H1 (cell line): ENCODE data around the gene DESI1. TPM values are rescaled to one million over a fixed set of nuclear protein-coding genes. Genes with fewer than 3 reads are reported as not detected.

Experiments
- CTCF ChIA-PET: fragments of 300-600 bp; sonication (Branson Sonifier 250); formaldehyde crosslinking; loops from one replicate; lab custom pipeline; 2021; ENCODE audit not compliant: partially characterized antibody; lab: Charles Lee
- POLR2A ChIA-PET: fragments of 300-600 bp; sonication (Branson Sonifier 250); formaldehyde crosslinking; loops from one replicate; lab custom pipeline; 2021; ENCODE audit warnings: inconsistent platforms; ENCODE audit not compliant: partially characterized antibody; lab: Charles Lee
- DNase-seq, 2 experiments: peaks; one replicate each; pipeline versions ENCODE4 v3.0.0 to v3.0.0-alpha.2; 2010 to 2022; ENCODE audit warnings: low spot score in 2 of 2, low read depth in 1 of 2, mixed read lengths in 1 of 2
- FAIRE-seq: peaks from 2 replicates; lab custom pipeline; 2011; peaks lifted over from hg19 to GRCh38; lab: Jason Lieb, UNC
- H2AFZ ChIP-seq: 2 replicates; pipeline ENCODE4 v1.8.1; 2012; ENCODE audit warnings: low read length, inconsistent platforms
- H2AK5ac ChIP-seq: 2 replicates; pipeline ENCODE4 v1.6.1; 2013; ENCODE audit warnings: low read depth, low read length
- H2BK120ac ChIP-seq: replicated peaks from 2 replicates; pipeline ENCODE3; 2013; ENCODE audit warnings: low read depth, low read length, inconsistent platforms
- H2BK12ac ChIP-seq: 2 replicates; pipeline ENCODE4 v1.6.1; 2013; ENCODE audit warnings: low read depth, low read length
- H2BK15ac ChIP-seq: 2 replicates; pipeline ENCODE4 v1.6.1; 2013; ENCODE audit warnings: low read length
- H2BK20ac ChIP-seq: 2 replicates; pipeline ENCODE4 v1.6.1; 2013; ENCODE audit warnings: low read length
- H2BK5ac ChIP-seq: 2 replicates; pipeline ENCODE4 v1.6.1; 2013; ENCODE audit warnings: low read depth, low read length
- H3K14ac ChIP-seq: 2 replicates; pipeline ENCODE4 v1.6.1; 2013; ENCODE audit warnings: inconsistent platforms; ENCODE audit not compliant: insufficient read length
- H3K18ac ChIP-seq: 2 replicates; pipeline ENCODE4 v1.6.1; 2013; ENCODE audit warnings: low read length; ENCODE audit errors: extremely low read depth
- H3K23ac ChIP-seq: 2 replicates; pipeline ENCODE4 v1.6.1; 2013; ENCODE audit warnings: inconsistent platforms; ENCODE audit not compliant: insufficient read length
- H3K23me2 ChIP-seq: 2 replicates; pipeline ENCODE4 v1.6.1; 2013; ENCODE audit warnings: low read depth, low read length
- H3K27ac ChIP-seq: 2 replicates; pipeline ENCODE4 v1.6.1; 2011; ENCODE audit warnings: low read depth, low read length, inconsistent platforms
- H3K27me3 ChIP-seq, 4 experiments: replicated peaks in 1 of 4; 1 replicate in 1 of 4; 2 replicates in 3 of 4; pipeline versions ENCODE4 v1.6.1 to v1.8.1; 2011 to 2013; ENCODE audit warnings: low read length in 3 of 4, mild to moderate bottlenecking in 3 of 4, inconsistent platforms in 2 of 4, mixed read lengths in 2 of 4, moderate library complexity in 1 of 4; ENCODE audit not compliant: control insufficient read depth in 3 of 4, insufficient read depth in 3 of 4; ENCODE audit errors: extremely low read depth in 1 of 4
- H3K36me3 ChIP-seq, 4 experiments: 2 replicates each; pipeline versions ENCODE4 v1.6.1 to v1.8.1; 2011 to 2013; ENCODE audit warnings: mild to moderate bottlenecking in 4 of 4, low read length in 3 of 4, moderate library complexity in 2 of 4, control low read depth in 1 of 4, inconsistent platforms in 1 of 4; ENCODE audit not compliant: insufficient read depth in 4 of 4, control insufficient read depth in 2 of 4
- H3K4ac ChIP-seq: replicated peaks from 2 replicates; pipeline ENCODE3; 2013; ENCODE audit warnings: low read length, low read depth, mixed read lengths, inconsistent platforms; ENCODE audit not compliant: insufficient read length
- H3K4me1 ChIP-seq, 4 experiments: replicated peaks in 1 of 4; 1 replicate in 1 of 4; 2 replicates in 3 of 4; pipeline versions ENCODE4 v1.6.1 to v1.8.1; 2011 to 2013; ENCODE audit warnings: low read length in 3 of 4, inconsistent platforms in 2 of 4, mixed read lengths in 1 of 4; ENCODE audit not compliant: insufficient read depth in 4 of 4, control insufficient read depth in 3 of 4
- H3K4me2 ChIP-seq, 2 experiments: 2 replicates each; pipeline versions ENCODE4 v1.6.1 to v1.8.1; 2011 to 2013; ENCODE audit warnings: low read depth in 2 of 2, low read length in 2 of 2, control low read depth in 1 of 2, inconsistent platforms in 1 of 2, mild to moderate bottlenecking in 1 of 2; ENCODE audit not compliant: insufficient read depth in 1 of 2
- H3K4me3 ChIP-seq, 4 experiments: fragments of 200-600, 300-600 bp in 1 of 4; sonication (generic), shearing (Covaris generic), sonication (Bioruptor Twin) in 1 of 4; 2 replicates each; pipeline versions ENCODE4 v1.5.1 to v1.8.1; 2011 to 2016; ENCODE audit warnings: low read length in 4 of 4, low read depth in 3 of 4, control low read depth in 2 of 4, inconsistent platforms in 2 of 4, mild to moderate bottlenecking in 2 of 4, mixed read lengths in 1 of 4, moderate library complexity in 1 of 4; ENCODE audit not compliant: insufficient read depth in 2 of 4; ENCODE audit errors: extremely low read depth in 1 of 4
- H3K56ac ChIP-seq: replicated peaks from 2 replicates; pipeline ENCODE3; 2013; ENCODE audit warnings: low read depth, mild to moderate bottlenecking, mixed read lengths, low read length, inconsistent platforms; ENCODE audit not compliant: insufficient read length
- H3K79me1 ChIP-seq: 2 replicates; pipeline ENCODE4 v1.6.1; 2013; ENCODE audit warnings: low read depth, low read length, control low read depth
- H3K79me2 ChIP-seq, 2 experiments: 2 replicates each; pipeline versions ENCODE4 v1.6.1 to v1.8.1; 2012 to 2013; ENCODE audit warnings: low read length in 2 of 2, mild to moderate bottlenecking in 2 of 2, inconsistent platforms in 1 of 2; ENCODE audit not compliant: insufficient read depth in 2 of 2, control insufficient read depth in 1 of 2
- H3K9ac ChIP-seq, 4 experiments: replicated peaks in 1 of 4; 1 replicate in 1 of 4; 2 replicates in 3 of 4; pipeline versions ENCODE4 v1.6.1 to v1.8.1; 2011 to 2013; ENCODE audit warnings: low read depth in 3 of 4, low read length in 3 of 4, control low read depth in 2 of 4, mild to moderate bottlenecking in 2 of 4, moderate library complexity in 2 of 4, inconsistent platforms in 1 of 4; ENCODE audit errors: extremely low read depth in 1 of 4
- H3K9me3 ChIP-seq, 2 experiments: 2 replicates each; pipeline versions ENCODE4 v1.6.1 to v1.8.1; 2012 to 2013; ENCODE audit warnings: mild to moderate bottlenecking in 2 of 2, moderate library complexity in 2 of 2, control low read depth in 1 of 2, inconsistent platforms in 1 of 2, low read depth in 1 of 2, low read length in 1 of 2, mixed read lengths in 1 of 2; ENCODE audit not compliant: insufficient read depth in 2 of 2
- H4K20me1 ChIP-seq, 2 experiments: replicated peaks in 1 of 2; 2 replicates each; pipeline versions ENCODE3 to v1.8.1; 2011 to 2013; ENCODE audit warnings: inconsistent platforms in 2 of 2, low read length in 2 of 2, mild to moderate bottlenecking in 1 of 2; ENCODE audit not compliant: insufficient read depth in 2 of 2, control insufficient read depth in 1 of 2
- H4K5ac ChIP-seq: 2 replicates; pipeline ENCODE4 v1.6.1; 2013; ENCODE audit warnings: low read length, low read depth, mixed read lengths, inconsistent platforms; ENCODE audit not compliant: insufficient read length
- H4K8ac ChIP-seq: 2 replicates; pipeline ENCODE4 v1.8.0; 2013; ENCODE audit warnings: mild to moderate bottlenecking, moderate library complexity, low read length, inconsistent platforms; ENCODE audit not compliant: insufficient read depth; ENCODE audit errors: extremely low read depth
- H4K91ac ChIP-seq: replicated peaks from 2 replicates; pipeline ENCODE3; 2013; ENCODE audit warnings: low read length, mixed read lengths, inconsistent platforms; ENCODE audit not compliant: insufficient read length
- BCL11A ChIP-seq, 2 experiments: IDR thresholded peaks; one replicate each; pipeline ENCODE4 v1.6.1; 2011; ENCODE audit warnings: low read depth in 2 of 2, low read length in 2 of 2, mild to moderate bottlenecking in 2 of 2
- CBX8 ChIP-seq: fragments of 300-800, 300-1000 bp; sonication (generic); IDR thresholded peaks from 2 replicates; pipeline ENCODE4 v1.7.1; 2016; ENCODE audit warnings: low read depth, low read length, borderline replicate concordance
- CEBPB ChIP-seq: IDR thresholded peaks from 2 replicates; pipeline ENCODE4 v1.6.1; 2012; ENCODE audit warnings: low read depth, low read length
- EGR1 ChIP-seq: IDR thresholded peaks from 2 replicates; pipeline ENCODE4 v1.6.1; 2011; ENCODE audit warnings: low read depth, low read length, borderline replicate concordance
- EZH2 ChIP-seq: fragments of 200-600 bp; sonication (generic); IDR thresholded peaks from 2 replicates; pipeline ENCODE4 v1.7.1; 2012; ENCODE audit warnings: low read depth, mild to moderate bottlenecking, moderate library complexity, low read length, inconsistent platforms; ENCODE audit not compliant: severe bottlenecking
- JUND ChIP-seq: IDR thresholded peaks from 2 replicates; pipeline ENCODE4 v1.6.1; 2011; ENCODE audit warnings: mild to moderate bottlenecking, improper control_type of control experiment, low read length
- KDM1A ChIP-seq: fragments of 200-600, 300-600 bp; sonication (generic); IDR thresholded peaks from 2 replicates; pipeline ENCODE4 v1.7.1; 2016; ENCODE audit warnings: mild to moderate bottlenecking, low read length, borderline replicate concordance
- KDM4A ChIP-seq: IDR thresholded peaks from one replicate; pipeline ENCODE4 v1.7.1; 2012; ENCODE audit warnings: low read depth, mild to moderate bottlenecking, moderate library complexity, low read length, inconsistent platforms; ENCODE audit not compliant: severe bottlenecking
- NANOG ChIP-seq: IDR thresholded peaks from 2 replicates; pipeline ENCODE4 v1.6.1; 2011; ENCODE audit warnings: low read length, low read depth, mild to moderate bottlenecking, inconsistent platforms; ENCODE audit not compliant: insufficient read depth, poor library complexity, severe bottlenecking
- POLR2AphosphoS5 ChIP-seq: IDR thresholded peaks from 2 replicates; pipeline ENCODE4 v1.6.1; 2011; ENCODE audit warnings: low read depth, low read length
- RFX5 ChIP-seq: IDR thresholded peaks from 2 replicates; pipeline ENCODE4 v1.6.1; 2011; ENCODE audit warnings: low read depth, low read length, improper control_type of control experiment, borderline replicate concordance
- RXRA ChIP-seq: IDR thresholded peaks from 2 replicates; pipeline ENCODE4 v1.6.1; 2011; ENCODE audit warnings: low read depth, mild to moderate bottlenecking, low read length, moderate library complexity; ENCODE audit not compliant: insufficient read depth
- SIN3A ChIP-seq, 2 experiments: IDR thresholded peaks in 1 of 2; conservative IDR thresholded peaks in 1 of 2; 2 replicates each; pipeline ENCODE4 v1.6.1; 2011 to 2012; ENCODE audit warnings: low read length in 2 of 2, improper control_type of control experiment in 1 of 2, low read depth in 1 of 2, mild to moderate bottlenecking in 1 of 2
- SRF ChIP-seq: IDR thresholded peaks from 2 replicates; pipeline ENCODE4 v1.6.1; 2011; ENCODE audit warnings: mild to moderate bottlenecking, low read depth, low read length, moderate library complexity
- WGBS, 2 experiments: shearing (Covaris generic) in 1 of 2; methylation state at CpG; one replicate each; pipeline versions ENCODE4 v1.1.6 to v1.1.7; 2013 to 2015; ENCODE audit warnings: low lambda C conversion rate in 2 of 2, mixed read lengths in 2 of 2, inconsistent platforms in 1 of 2, low coverage in 1 of 2, missing lambda C conversion rate in 1 of 2; ENCODE audit not compliant: insufficient replicate concordance in 2 of 2, insufficient coverage in 1 of 2, insufficient read length in 1 of 2; ENCODE audit errors: extremely low coverage in 1 of 2, missing lambda C conversion rate in 1 of 2; 5-methylcytosine and 5-hydroxymethylcytosine counted together
- polyA plus RNA-seq, 7 experiments: library from polyadenylated mRNA; depleted of rRNA in 3 of 7; stranded (reverse) in 5 of 7; unstranded in 2 of 7; fragments of >200 nt in 5 of 7; fragments of 200-250 nt in 2 of 7; gene quantifications; 1 replicate in 5 of 7; 2 replicates in 1 of 7; 4 replicates in 1 of 7; pipeline versions ENCODE4 v1.2.1 to v1.2.3, GENCODE V29; 2011 to 2013; ENCODE audit warnings: missing spikeins in 2 of 7, mixed read lengths in 2 of 7
- total RNA-seq: library from RNA; stranded (reverse); fragmentation: NEBNext Ultra II Directional; extraction: Animal tissue kit (Norgen Biotek cat#: 25700); gene quantifications from 2 replicates; pipeline ENCODE4 v1.2.1, GENCODE V29; 2021

Gene DESI1
- total and polyA plus RNA-seq, 2 of the 8 experiments (the other 6 are each of a cell fraction or from before 2014, with no cell fraction given): 27.6 to 34.3 TPM

- H3K4me1 ChIP-seq: no peaks in the 10 kb centered on the region
- no peak overlapping the region for H2BK120ac ChIP-seq
- H3K56ac ChIP-seq: no peak overlapping the region
- no peak overlapping the region for H4K5ac ChIP-seq
- H3K9me3 ChIP-seq: no peaks in the 10 kb centered on the region
- no peak overlapping the region for H3K9ac ChIP-seq
- H3K79me1 ChIP-seq: no peaks in the 10 kb centered on the region; the same call in 1 of the 2 replicates
- H3K27me3 ChIP-seq: no peaks in the 10 kb centered on the region
- no peaks in the 10 kb centered on the region for H3K23me2 ChIP-seq
- no peak overlapping the region for H3K27ac ChIP-seq
- no peak overlapping the region for H3K18ac ChIP-seq
- no peaks in the 10 kb centered on the region for H3K79me2 ChIP-seq
- no peak overlapping the region for H4K8ac ChIP-seq
- no peak overlapping the region for H3K4me2 ChIP-seq
- no peak overlapping the region for H2BK12ac ChIP-seq
- no peak overlapping the region for H2BK5ac ChIP-seq
- DNase-seq (no peak), FAIRE-seq (no peak)
- H2BK20ac ChIP-seq: no peak overlapping the region
- H2BK15ac ChIP-seq: no peak overlapping the region
- 93% methylated on average over 5 of the region's 5 CpGs; no CpG with 5 or more reads in 1 of the 2 experiments for WGBS, 2 experiments
- H2AK5ac ChIP-seq: no peak overlapping the region
- H4K20me1 ChIP-seq: peaks cover 2 to 8% of the 10 kb centered on the region in 2 experiments
- H3K14ac ChIP-seq: no peak overlapping the region
- peaks cover 65 to 93% (median 81%) of the 10 kb centered on the region in 4 experiments for H3K36me3 ChIP-seq
- H3K4me3 ChIP-seq: no peak overlapping the region
- no peak overlapping the region for H2AFZ ChIP-seq
- no peak overlapping the region for H4K91ac ChIP-seq
- ChIA-PET CTCF (interaction anchor here (0.9 to 2.1 kb wide), 3 partner anchors 8 to 10 kb away, joined by 3 to 5 read pairs (median 5); no protein-coding TSS in a partner anchor), POLR2A (interaction anchor here (0.7 to 16.5 kb wide), 5 partner anchors 9 to 144 kb away, joined by 3 to 129 read pairs (median 5); partner anchors contain the start of genes CCDC134 and XRCC6)
- H3K23ac ChIP-seq: no peak overlapping the region
- H3K4ac ChIP-seq: no peak overlapping the region
- TF ChIP-seq EZH2 (no peak), EGR1 (no peak), RFX5 (no peak), KDM1A (no peak), JUND (no peak), SRF (no peak), CEBPB (no peak), CBX8 (no peak), NANOG (no peak), KDM4A (no peak), POLR2AphosphoS5 (no peak), RXRA (no peak), SIN3A (conservative IDR thresholded peaks at IDR 0.05 in 1 of 2, IDR thresholded peaks at IDR 0.05 in 1 of 2; ENCODE audit: low read depth in 1 of 2, low read length in 2 of 2) (no peak), BCL11A (IDR thresholded peaks at IDR 0.05; ENCODE audit: low read depth in 2 of 2, low read length in 2 of 2) (no peak)
These were observed 35.7 kb upstream of the DESI1 start for GRCh38 chr22:41656556-41656955.
